ENCODE results near the gene HMCN2. TPM values are rescaled to one million over a fixed set of nuclear protein-coding genes. Genes with fewer than 3 reads are reported as not detected.

The HMCN2 gene
- total and polyA plus RNA-seq, 2 experiments from 2014 or later, result 0.50 to 0.54 TPM

- H3K36me3 ChIP-seq (replicated peaks; ENCODE audit: insufficient read depth, low read depth), result no peaks in the 10 kb centered on the region
- H3K27ac ChIP-seq, result no peak overlapping the region
- no peak overlapping the region for H3K4me2 ChIP-seq
- DNase-seq (ENCODE audit: low spot score), result no peak
- WGBS (ENCODE audit: low lambda C conversion rate, missing lambda C conversion rate), result 89% methylated on average over 9 of the region's 9 CpGs
- H3K4me3 ChIP-seq, result no peak overlapping the region
- no peak for TF ChIP-seq EZH2 (IDR thresholded peaks at IDR 0.05; ENCODE audit: borderline replicate concordance)
- no peak for TF ChIP-seq CTCF (IDR thresholded peaks at IDR 0.05; ENCODE audit: poor library complexity)
- no peak for TF ChIP-seq EZH2phosphoT487 (IDR thresholded peaks at IDR 0.05; ENCODE audit: low read depth, severe bottlenecking, unreplicated experiment)
- H4K20me1 ChIP-seq (ENCODE audit: insufficient read depth, poor library complexity, severe bottlenecking), result no peaks in the 10 kb centered on the region
- H3K9me2 ChIP-seq (replicated peaks; ENCODE audit: insufficient read depth), result no peaks in the 10 kb centered on the region
- no peaks in the 10 kb centered on the region for H3K79me2 ChIP-seq
- no peak overlapping the region for H2AFZ ChIP-seq
- no peaks in the 10 kb centered on the region for H3K9me3 ChIP-seq (ENCODE audit: low read depth)
- H3K4me1 ChIP-seq (ENCODE audit: insufficient read depth), result peaks cover 21% of the 10 kb centered on the region
- peaks cover 16% of the 10 kb centered on the region for H3K27me3 ChIP-seq
Observed at GRCh38 chr9:130285271-130285670, 19.7 kb downstream of the HMCN2 start.

- no peaks in the 10 kb centered on the region for H4K20me1 ChIP-seq (ENCODE audit: insufficient read depth, poor library complexity, severe bottlenecking)
- peaks cover 21% of the 10 kb centered on the region for H3K4me1 ChIP-seq (ENCODE audit: insufficient read depth)
- WGBS (ENCODE audit: low lambda C conversion rate, missing lambda C conversion rate), result 95% methylated on average over 17 of the region's 17 CpGs
- H3K4me3 ChIP-seq, result no peak overlapping the region
- no peaks in the 10 kb centered on the region for H3K9me2 ChIP-seq (replicated peaks; ENCODE audit: insufficient read depth)
- H3K36me3 ChIP-seq (replicated peaks; ENCODE audit: insufficient read depth, low read depth), result no peaks in the 10 kb centered on the region
- no peaks in the 10 kb centered on the region for H3K9me3 ChIP-seq (ENCODE audit: low read depth)
- H3K79me2 ChIP-seq, result no peaks in the 10 kb centered on the region
- H2AFZ ChIP-seq, result no peak overlapping the region
- H3K27ac ChIP-seq, result no peak overlapping the region
- H3K27me3 ChIP-seq, result peaks cover 17% of the 10 kb centered on the region
- no peak for DNase-seq (ENCODE audit: low spot score)
- H3K4me2 ChIP-seq, result no peak overlapping the region
- no peak for TF ChIP-seq CTCF (IDR thresholded peaks at IDR 0.05; ENCODE audit: poor library complexity)
- TF ChIP-seq EZH2phosphoT487 (IDR thresholded peaks at IDR 0.05; ENCODE audit: low read depth, severe bottlenecking, unreplicated experiment), result no peak
- TF ChIP-seq EZH2 (IDR thresholded peaks at IDR 0.05; ENCODE audit: borderline replicate concordance), result no peak
Observed at GRCh38 chr9:130286072-130286770, 20.7 kb downstream of the HMCN2 start.

GRCh38 chr9:130286781-130287428 is 21.3 kb downstream of the HMCN2 start:
- H3K36me3 ChIP-seq (replicated peaks; ENCODE audit: insufficient read depth, low read depth), result no peaks in the 10 kb centered on the region
- TF ChIP-seq EZH2phosphoT487 (IDR thresholded peaks at IDR 0.05; ENCODE audit: low read depth, severe bottlenecking, unreplicated experiment) (no peak), CTCF (IDR thresholded peaks at IDR 0.05; ENCODE audit: poor library complexity) (no peak), EZH2 (IDR thresholded peaks at IDR 0.05; ENCODE audit: borderline replicate concordance) (no peak)
- 85% methylated on average over 20 of the region's 20 CpGs for WGBS (ENCODE audit: low lambda C conversion rate, missing lambda C conversion rate)
- H2AFZ ChIP-seq, result no peak overlapping the region
- H3K27ac ChIP-seq, result no peak overlapping the region
- H3K9me2 ChIP-seq (replicated peaks; ENCODE audit: insufficient read depth), result no peaks in the 10 kb centered on the region
- H4K20me1 ChIP-seq (ENCODE audit: insufficient read depth, poor library complexity, severe bottlenecking), result no peaks in the 10 kb centered on the region
- peaks cover 21% of the 10 kb centered on the region for H3K4me1 ChIP-seq (ENCODE audit: insufficient read depth)
- no peak overlapping the region for H3K4me3 ChIP-seq
- DNase-seq (ENCODE audit: low spot score), result no peak
- H3K4me2 ChIP-seq, result no peak overlapping the region
- H3K79me2 ChIP-seq, result no peaks in the 10 kb centered on the region
- H3K27me3 ChIP-seq, result peaks cover 17% of the 10 kb centered on the region
- no peaks in the 10 kb centered on the region for H3K9me3 ChIP-seq (ENCODE audit: low read depth)

Measured in hepatocyte (in vitro differentiated cells).